Measurements from ENCODE around the gene CTAG1A.
"Not testable (repeated sequence)": the region's sequence is repeated elsewhere in the genome, so short reads cannot be mapped to it uniquely, and the experiment has no call there.

CTAG1A gene

GRCh38 chrX:154584585-154585183 is at the start of gene CTAG1A:
CTAG1A (plus strand) TSS chrX:154585133; CDS start chrX:154585207, 74 bp downstream.
- not testable (repeated sequence) for H3K4me3 ChIP-seq (ENCODE audit: low read length); H3K9me2 ChIP-seq (replicated peaks; ENCODE audit: control insufficient read depth, low read length); H3F3A ChIP-seq (ENCODE audit: control insufficient read depth, insufficient read depth); H3K4me1 ChIP-seq (ENCODE audit: control insufficient read depth, low read length); H3K79me2 ChIP-seq (ENCODE audit: control insufficient read depth, low read length); H3K27me3 ChIP-seq (ENCODE audit: control insufficient read depth, low read length); H3K27ac ChIP-seq (ENCODE audit: low read depth, low read length); H3K4me2 ChIP-seq (ENCODE audit: low read length); H3K36me3 ChIP-seq (ENCODE audit: control insufficient read depth, low read length); H3K9me3 ChIP-seq (ENCODE audit: control insufficient read depth, insufficient read depth, low read length); H4K20me1 ChIP-seq (ENCODE audit: control insufficient read depth, insufficient read depth, low read depth, low read length)

DNA sequence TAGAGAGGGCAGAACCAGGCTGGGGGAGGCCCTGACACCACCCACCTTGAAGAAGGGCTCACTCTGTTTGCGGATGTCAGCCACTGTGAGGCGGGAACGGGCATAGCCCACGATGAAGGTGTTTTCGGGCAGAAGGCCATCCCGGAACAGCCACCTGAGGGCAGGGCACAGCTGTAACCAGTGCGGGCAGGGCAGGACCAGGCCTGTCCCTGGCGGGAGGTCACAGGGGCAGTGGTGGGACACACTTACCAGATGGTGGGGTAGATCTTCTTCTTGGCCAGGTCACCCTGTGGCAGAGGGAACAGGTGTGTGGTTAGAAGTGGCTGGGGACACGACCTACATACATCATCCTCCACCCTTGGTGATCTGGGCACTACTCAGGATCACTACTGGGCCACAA is 49.0 kb upstream of the CTAG1A start:
- H3K4me3 ChIP-seq (ENCODE audit: low read length), result no peak overlapping the region
- no peaks in the 10 kb centered on the region for H3K27me3 ChIP-seq (ENCODE audit: control insufficient read depth, low read length)
- H3K9me2 ChIP-seq (replicated peaks; ENCODE audit: control insufficient read depth, low read length), result no peaks in the 10 kb centered on the region
- TF ChIP-seq, protein P1, sequence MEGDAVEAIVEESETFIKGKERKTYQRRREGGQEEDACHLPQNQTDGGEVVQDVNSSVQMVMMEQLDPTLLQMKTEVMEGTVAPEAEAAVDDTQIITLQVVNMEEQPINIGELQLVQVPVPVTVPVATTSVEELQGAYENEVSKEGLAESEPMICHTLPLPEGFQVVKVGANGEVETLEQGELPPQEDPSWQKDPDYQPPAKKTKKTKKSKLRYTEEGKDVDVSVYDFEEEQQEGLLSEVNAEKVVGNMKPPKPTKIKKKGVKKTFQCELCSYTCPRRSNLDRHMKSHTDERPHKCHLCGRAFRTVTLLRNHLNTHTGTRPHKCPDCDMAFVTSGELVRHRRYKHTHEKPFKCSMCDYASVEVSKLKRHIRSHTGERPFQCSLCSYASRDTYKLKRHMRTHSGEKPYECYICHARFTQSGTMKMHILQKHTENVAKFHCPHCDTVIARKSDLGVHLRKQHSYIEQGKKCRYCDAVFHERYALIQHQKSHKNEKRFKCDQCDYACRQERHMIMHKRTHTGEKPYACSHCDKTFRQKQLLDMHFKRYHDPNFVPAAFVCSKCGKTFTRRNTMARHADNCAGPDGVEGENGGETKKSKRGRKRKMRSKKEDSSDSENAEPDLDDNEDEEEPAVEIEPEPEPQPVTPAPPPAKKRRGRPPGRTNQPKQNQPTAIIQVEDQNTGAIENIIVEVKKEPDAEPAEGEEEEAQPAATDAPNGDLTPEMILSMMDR (IDR thresholded peaks at IDR 0.05; ENCODE audit: low read depth, low read length, poor library complexity, severe bottlenecking), result no peak
- no peak for TF ChIP-seq EZH2phosphoT487 (IDR thresholded peaks at IDR 0.05; ENCODE audit: borderline replicate concordance, low read length)
- no peaks in the 10 kb centered on the region for H3F3A ChIP-seq (ENCODE audit: control insufficient read depth, insufficient read depth)
- no peaks in the 10 kb centered on the region for H4K20me1 ChIP-seq (ENCODE audit: control insufficient read depth, insufficient read depth, low read depth, low read length)
- no peak overlapping the region for H3K27ac ChIP-seq (ENCODE audit: low read depth, low read length)
- peaks cover 21% of the 10 kb centered on the region for H3K36me3 ChIP-seq (ENCODE audit: control insufficient read depth, low read length)
- H3K4me1 ChIP-seq (ENCODE audit: control insufficient read depth, low read length), result peaks cover 5% of the 10 kb centered on the region
- H3K79me2 ChIP-seq (ENCODE audit: control insufficient read depth, low read length), result no peaks in the 10 kb centered on the region
- no peak overlapping the region for H3K4me2 ChIP-seq (ENCODE audit: low read length)
- H3K9me3 ChIP-seq (ENCODE audit: control insufficient read depth, insufficient read depth, low read length), result no peaks in the 10 kb centered on the region

GRCh38 chrX:154539077-154539476 is 45.9 kb upstream of the CTAG1A start:
- H4K20me1 ChIP-seq (ENCODE audit: control insufficient read depth, insufficient read depth, low read depth, low read length), result no peaks in the 10 kb centered on the region

DNA sequence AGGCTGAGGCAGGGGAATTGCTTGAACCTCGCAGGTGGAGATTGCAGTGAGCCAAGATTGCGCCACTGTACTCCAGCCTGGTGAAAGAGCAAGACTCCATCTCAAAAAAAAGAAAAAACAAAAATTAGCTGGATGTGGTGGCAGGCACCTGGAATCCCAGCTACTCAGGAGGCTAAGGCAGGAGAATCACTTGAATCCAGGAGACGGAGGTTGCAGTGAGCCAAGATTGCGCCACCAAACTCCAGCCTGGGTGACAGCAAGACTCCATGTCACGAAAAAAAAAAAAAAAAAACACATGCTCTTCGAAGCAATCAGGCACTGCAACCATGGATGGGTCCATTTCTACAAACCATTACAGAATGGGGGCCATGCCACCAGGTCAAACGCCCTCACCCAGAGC is 44.6 kb upstream of the CTAG1A start:
- H4K20me1 ChIP-seq (ENCODE audit: control insufficient read depth, insufficient read depth, low read depth, low read length); H3K4me2 ChIP-seq (ENCODE audit: low read length); H3K79me2 ChIP-seq (ENCODE audit: control insufficient read depth, low read length); H3K27me3 ChIP-seq (ENCODE audit: control insufficient read depth, low read length); H3K9me3 ChIP-seq (ENCODE audit: control insufficient read depth, insufficient read depth, low read length); H3K27ac ChIP-seq (ENCODE audit: low read depth, low read length); H3K9me2 ChIP-seq (replicated peaks; ENCODE audit: control insufficient read depth, low read length); H3K4me1 ChIP-seq (ENCODE audit: control insufficient read depth, low read length); H3F3A ChIP-seq (ENCODE audit: control insufficient read depth, insufficient read depth); H3K4me3 ChIP-seq (ENCODE audit: low read length): not testable (repeated sequence)
- peaks cover 15% of the 10 kb centered on the region for H3K36me3 ChIP-seq (ENCODE audit: control insufficient read depth, low read length)

More at GRCh38 chrX:154539077-154539476, 45.9 kb upstream of the CTAG1A start:
- H3K4me3 ChIP-seq (ENCODE audit: low read length), result no peak overlapping the region
- no peaks in the 10 kb centered on the region for H3K9me3 ChIP-seq (ENCODE audit: control insufficient read depth, insufficient read depth, low read length)
- H3F3A ChIP-seq (ENCODE audit: control insufficient read depth, insufficient read depth), result no peaks in the 10 kb centered on the region
- H3K4me2 ChIP-seq (ENCODE audit: low read length), result no peak overlapping the region
- H3K36me3 ChIP-seq (ENCODE audit: control insufficient read depth, low read length), result peaks cover 18% of the 10 kb centered on the region
- TF ChIP-seq, protein P1 (IDR thresholded peaks at IDR 0.05; ENCODE audit: low read depth, low read length, poor library complexity, severe bottlenecking), result no peak
- no peak for TF ChIP-seq EZH2phosphoT487 (IDR thresholded peaks at IDR 0.05; ENCODE audit: borderline replicate concordance, low read length)
- H3K9me2 ChIP-seq (replicated peaks; ENCODE audit: control insufficient read depth, low read length), result no peaks in the 10 kb centered on the region
- no peak overlapping the region for H3K27ac ChIP-seq (ENCODE audit: low read depth, low read length)
- H3K27me3 ChIP-seq (ENCODE audit: control insufficient read depth, low read length), result no peaks in the 10 kb centered on the region
- no peaks in the 10 kb centered on the region for H3K79me2 ChIP-seq (ENCODE audit: control insufficient read depth, low read length)
- H3K4me1 ChIP-seq (ENCODE audit: control insufficient read depth, low read length), result peaks cover 5% of the 10 kb centered on the region
